ENCODE results near the gene CORIN.
A peak's percentile ranks its signal among the peaks of the same experiment; 100 is the strongest.
"Not testable (repeated sequence)": the region's sequence is repeated elsewhere in the genome, so short reads cannot be mapped to it uniquely, and the experiment has no call there.

The CORIN gene

GRCh38 chr4:47711646-47712045 lies 126.2 kb downstream of the CORIN start:
- no peaks in the 10 kb centered on the region for H3K27me3 ChIP-seq (replicated peaks)
- H3K4me3 ChIP-seq (ENCODE audit: low read depth, low read length), result no peak overlapping the region
- no peaks in the 10 kb centered on the region for H3K36me3 ChIP-seq (replicated peaks)
- no peak for DNase-seq
- H3K27ac ChIP-seq, result no peak overlapping the region
- in situ Hi-C loops (cut with HindIII; ENCODE audit: low pct_ligation_motif_present, low sequenced_read_pairs), result no loop called here
- no peak for TF ChIP-seq CTCF (IDR thresholded peaks at IDR 0.05; ENCODE audit: low read depth, low read length, missing control alignments)

GRCh38 chr4:47711183-47711582 lies 126.7 kb downstream of the CORIN start:
- TF ChIP-seq CTCF (IDR thresholded peaks at IDR 0.05; ENCODE audit: low read depth, low read length, missing control alignments), result no peak
- no peak for DNase-seq
- H3K4me3 ChIP-seq (ENCODE audit: low read depth, low read length), result no peak overlapping the region
- in situ Hi-C loops (cut with HindIII; ENCODE audit: low pct_ligation_motif_present, low sequenced_read_pairs), result no loop called here
- no peak overlapping the region for H3K27ac ChIP-seq
- H3K27me3 ChIP-seq (replicated peaks), result no peaks in the 10 kb centered on the region
- no peaks in the 10 kb centered on the region for H3K36me3 ChIP-seq (replicated peaks)

- DNase-seq; H3K4me3 ChIP-seq (ENCODE audit: low read depth, low read length); H3K36me3 ChIP-seq (replicated peaks); H3K27me3 ChIP-seq (replicated peaks); H3K27ac ChIP-seq; in situ Hi-C loops (cut with HindIII; ENCODE audit: low pct_ligation_motif_present, low sequenced_read_pairs): not testable (repeated sequence)
Measured at GRCh38 chr4:47706352-47706751, 131.5 kb downstream of the CORIN start.

- DNase-seq, result no peak
- Histone ChIP-seq H3K27ac (no peak overlapping the region), H3K4me3 (ENCODE audit: low read depth, low read length) (no peak overlapping the region), H3K27me3 (replicated peaks) (no peaks in the 10 kb centered on the region), H3K36me3 (replicated peaks) (no peaks in the 10 kb centered on the region)
- TF ChIP-seq CTCF (IDR thresholded peaks at IDR 0.05; ENCODE audit: low read depth, low read length, missing control alignments), result peak; percentile 54
- in situ Hi-C loops (cut with HindIII; ENCODE audit: low pct_ligation_motif_present, low sequenced_read_pairs), result no loop called here
Measured at GRCh38 chr4:47705326-47705981, 132.4 kb downstream of the CORIN start.

GRCh38 chr4:47704693-47705325 lies 133.1 kb downstream of the CORIN start:
- Histone ChIP-seq H3K27ac (no peak overlapping the region), H3K4me3 (ENCODE audit: low read depth, low read length) (no peak overlapping the region), H3K27me3 (replicated peaks) (no peaks in the 10 kb centered on the region), H3K36me3 (replicated peaks) (no peaks in the 10 kb centered on the region)
- DNase-seq, result peak; percentile 35
- in situ Hi-C loops (cut with HindIII; ENCODE audit: low pct_ligation_motif_present, low sequenced_read_pairs), result no loop called here
- peak; percentile 75 for TF ChIP-seq CTCF (IDR thresholded peaks at IDR 0.05; ENCODE audit: low read depth, low read length, missing control alignments)

- in situ Hi-C loops (cut with HindIII; ENCODE audit: low pct_ligation_motif_present, low sequenced_read_pairs), result no loop called here
- Histone ChIP-seq H3K27ac (no peak overlapping the region), H3K36me3 (replicated peaks) (no peaks in the 10 kb centered on the region), H3K27me3 (replicated peaks) (no peaks in the 10 kb centered on the region), H3K4me3 (ENCODE audit: low read depth, low read length) (no peak overlapping the region)
- no peak for DNase-seq
- TF ChIP-seq CTCF (IDR thresholded peaks at IDR 0.05; ENCODE audit: low read depth, low read length, missing control alignments), result no peak
Measured at GRCh38 chr4:47703956-47704355, 133.9 kb downstream of the CORIN start.
